ENCODE measurements around the gene TKTL1. TPM values are rescaled to one million over a fixed set of nuclear protein-coding genes. Genes with fewer than 3 reads are reported as not detected.

The TKTL1 gene
- total and polyA plus RNA-seq, 3 experiments from 2014 or later = 0.18 to 8.7 TPM; not detected in 1

GRCh38 chrX:154378799-154379568 is 83.4 kb downstream of the TKTL1 start, which contains the start of gene EMD:
EMD (plus strand) TSS chrX:154379295; CDS start chrX:154379485, 190 bp downstream.
- Histone ChIP-seq H3K27me3 (ENCODE audit: insufficient read depth, low read length, poor library complexity, severe bottlenecking) (no peaks in the 10 kb centered on the region), H3K4me3 (ENCODE audit: low read length) (peak within 1 kb of the TSS; percentile 74), H3K36me3 (ENCODE audit: insufficient read depth, low read length) (no peaks in the 10 kb centered on the region), H3K27ac (ENCODE audit: low read depth, low read length) (peak within 1 kb of the TSS; percentile 97), H3K9me3 (ENCODE audit: low read length) (no peaks in the 10 kb centered on the region), H3K4me1 (ENCODE audit: insufficient read depth, low read length) (peaks cover 30% of the 10 kb centered on the region)
- Mint-ChIP-seq H3K27me3 (peaks cover 0 to 2% of the 10 kb centered on the region in 2 donors), H3K27ac (peak within 1 kb of the TSS; percentile 91 to 97 (median 95)), H3K4me3 (peak within 1 kb of the TSS; percentile 81 to 94 (median 84)), H3K36me3 (peaks cover 0 to 24% (median 2%) of the 10 kb centered on the region in 3 donors), H3K4me1 (peaks cover 4 to 26% (median 21%) of the 10 kb centered on the region in 3 donors), H3K9me3 (no peaks in the 10 kb centered on the region)
- peak; percentile 91 to 98 (median 96) for DNase-seq
- ChIA-PET CTCF (no interaction called here), POLR2A (interaction anchor here (0.5 to 3.2 kb wide), 6 partner anchors 9 to 1419 kb away, joined by 3 to 22 read pairs (median 3); no protein-coding TSS in a partner anchor)

DNA sequence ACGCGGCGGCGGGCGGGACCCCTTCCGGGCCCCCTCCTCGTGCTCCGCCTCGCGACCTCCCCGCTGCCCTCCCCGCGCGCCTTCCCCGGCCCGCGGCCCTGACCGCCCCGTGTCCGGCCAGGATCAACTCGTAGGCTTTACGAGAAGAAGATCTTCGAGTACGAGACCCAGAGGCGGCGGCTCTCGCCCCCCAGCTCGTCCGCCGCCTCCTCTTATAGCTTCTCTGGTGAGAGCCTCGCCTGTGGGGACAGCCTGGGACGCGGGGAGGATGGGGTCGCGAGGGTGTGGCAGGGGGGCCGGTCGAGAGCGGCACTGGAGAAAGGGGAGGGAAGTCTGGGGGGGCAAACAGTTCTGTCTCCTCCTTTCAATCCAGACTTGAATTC is 84.0 kb downstream of the TKTL1 start:
- H3K27ac ChIP-seq (ENCODE audit: low read depth, low read length) = peak overlapping the region; percentile 97
- POLR2A ChIA-PET = interaction anchor here (0.7 to 3.2 kb wide), 5 partner anchors 10 to 1419 kb away, joined by 3 to 22 read pairs (median 3); no protein-coding TSS in a partner anchor
- H3K36me3 ChIP-seq (ENCODE audit: insufficient read depth, low read length) = no peaks in the 10 kb centered on the region
- H3K4me3 ChIP-seq (ENCODE audit: low read length) = peak overlapping the region; percentile 74
- Mint-ChIP-seq H3K36me3 (peaks cover 0 to 24% (median 2%) of the 10 kb centered on the region in 3 donors), H3K4me1 (peaks cover 4 to 26% (median 21%) of the 10 kb centered on the region in 3 donors), H3K4me3 (peak overlapping the region; percentile 81 to 94 (median 84)), H3K9me3 (no peaks in the 10 kb centered on the region), H3K27ac (peak overlapping the region; percentile 86 to 97 (median 95)), H3K27me3 (peaks cover 0 to 2% of the 10 kb centered on the region in 2 donors)
- H3K4me1 ChIP-seq (ENCODE audit: insufficient read depth, low read length) = peaks cover 30% of the 10 kb centered on the region
- no peak for DNase-seq
- CTCF ChIA-PET = no interaction called here
- no peaks in the 10 kb centered on the region for H3K9me3 ChIP-seq (ENCODE audit: low read length)
- H3K27me3 ChIP-seq (ENCODE audit: insufficient read depth, low read length, poor library complexity, severe bottlenecking) = no peaks in the 10 kb centered on the region

Other genes starting within 250 kb of the TKTL1 start
- 100 to 1,000 TPM in 1 of 2 experiments, 10 to 100 TPM in 1; 49.5 to 120 TPM for gene MECP2, start 198.1 kb upstream of the TKTL1 start, total RNA-seq
- gene MECP2, start 198.1 kb upstream of the TKTL1 start, polyA plus RNA-seq = 24.3 TPM
- not detected for gene OPN1LW, start 151.6 kb upstream of the TKTL1 start, total RNA-seq
- not detected for gene OPN1LW, start 151.6 kb upstream of the TKTL1 start, polyA plus RNA-seq
- not detected for gene OPN1MW, start 113.2 kb upstream of the TKTL1 start, total RNA-seq
- gene OPN1MW, start 113.2 kb upstream of the TKTL1 start, polyA plus RNA-seq = not detected
- not detected for gene OPN1MW2, start 76.0 kb upstream of the TKTL1 start, total RNA-seq
- gene OPN1MW2, start 76.0 kb upstream of the TKTL1 start, polyA plus RNA-seq = not detected
- not detected for gene OPN1MW3, start 38.2 kb upstream of the TKTL1 start, total RNA-seq
- not detected for gene OPN1MW3, start 38.2 kb upstream of the TKTL1 start, polyA plus RNA-seq
- not detected for gene TEX28, start 671 bp upstream of the TKTL1 start, total RNA-seq
- gene TEX28, start 671 bp upstream of the TKTL1 start, polyA plus RNA-seq = not detected
- gene FLNA, start 78.8 kb downstream of the TKTL1 start, total RNA-seq = 1,000 to 10,000 TPM; 1,299 to 1,356 TPM
- gene FLNA, start 78.8 kb downstream of the TKTL1 start, polyA plus RNA-seq = 799 TPM
- 100 to 1,000 TPM; 107 to 119 TPM for gene EMD, start 83.5 kb downstream of the TKTL1 start, total RNA-seq
- 37.2 TPM for gene EMD, start 83.5 kb downstream of the TKTL1 start, polyA plus RNA-seq
- gene RPL10, start 102.6 kb downstream of the TKTL1 start, total RNA-seq = 1,000 to 10,000 TPM; 3,198 to 3,218 TPM
- gene RPL10, start 102.6 kb downstream of the TKTL1 start, polyA plus RNA-seq = 4,855 TPM
- gene DNASE1L1, start 113.5 kb downstream of the TKTL1 start, total RNA-seq = 10 to 100 TPM in 1 of 2 experiments, 1 to 10 TPM in 1; 9.8 to 10.1 TPM
- gene DNASE1L1, start 113.5 kb downstream of the TKTL1 start, polyA plus RNA-seq = 19.1 TPM
- gene TAFAZZIN, start 115.7 kb downstream of the TKTL1 start, total RNA-seq = 10 to 100 TPM; 51.9 to 52.3 TPM
- gene TAFAZZIN, start 115.7 kb downstream of the TKTL1 start, polyA plus RNA-seq = 41.4 TPM
- gene ATP6AP1, start 132.9 kb downstream of the TKTL1 start, total RNA-seq = 10 to 100 TPM; 43.0 to 43.2 TPM
- gene ATP6AP1, start 132.9 kb downstream of the TKTL1 start, polyA plus RNA-seq = 129 TPM
- 100 to 1,000 TPM; 107 to 113 TPM for gene GDI1, start 141.4 kb downstream of the TKTL1 start, total RNA-seq
- 49.1 TPM for gene GDI1, start 141.4 kb downstream of the TKTL1 start, polyA plus RNA-seq
- 10 to 100 TPM; 79.5 to 81.3 TPM for gene FAM50A, start 148.3 kb downstream of the TKTL1 start, total RNA-seq
- 59.6 TPM for gene FAM50A, start 148.3 kb downstream of the TKTL1 start, polyA plus RNA-seq
- 10 to 100 TPM; 34.1 to 39.2 TPM for gene PLXNA3, start 162.5 kb downstream of the TKTL1 start, total RNA-seq
- 0.79 TPM for gene PLXNA3, start 162.5 kb downstream of the TKTL1 start, polyA plus RNA-seq
- gene LAGE3, start 183.5 kb downstream of the TKTL1 start, total RNA-seq = 10 to 100 TPM; 72.5 to 74.6 TPM
- gene LAGE3, start 183.5 kb downstream of the TKTL1 start, polyA plus RNA-seq = 51.2 TPM
- 10 to 100 TPM; 58.9 to 64.3 TPM for gene UBL4A, start 190.8 kb downstream of the TKTL1 start, total RNA-seq
- gene UBL4A, start 190.8 kb downstream of the TKTL1 start, polyA plus RNA-seq = 55.3 TPM
- gene SLC10A3, start 194.8 kb downstream of the TKTL1 start, total RNA-seq = 10 to 100 TPM; 40.8 to 45.7 TPM
- 81.0 TPM for gene SLC10A3, start 194.8 kb downstream of the TKTL1 start, polyA plus RNA-seq
- gene FAM3A, start 220.4 kb downstream of the TKTL1 start, total RNA-seq = 10 to 100 TPM; 28.4 to 29.4 TPM
- 29.6 TPM for gene FAM3A, start 220.4 kb downstream of the TKTL1 start, polyA plus RNA-seq

Data from CD8-positive, alpha-beta memory T cell (primary cell).